Neural cell (in vitro differentiated cells): ENCODE data around the gene STXBP5. TPM values are rescaled to one million over a fixed set of nuclear protein-coding genes. Genes with fewer than 3 reads are reported as not detected.

Experiments used
- H2AFZ ChIP-seq: fragments of 200-600, 300-800 bp; sonication (generic), shearing (Covaris generic); 2 replicates; pipeline ENCODE4 v1.6.0; 2014; ENCODE audit warnings: low read depth, mild to moderate bottlenecking, antibody characterized with exemption, low read length, moderate library complexity
- H3F3A ChIP-seq: fragments of 200-600 bp; shearing (Covaris generic); 2 replicates; pipeline ENCODE4 v1.6.1; 2016; ENCODE audit warnings: mild to moderate bottlenecking, moderate library complexity, mixed read lengths, antibody characterized with exemption, low read length; ENCODE audit not compliant: insufficient read depth, poor library complexity, severe bottlenecking
- H3K27ac ChIP-seq: fragments of 200-600, 300-800 bp; sonication (generic), shearing (Covaris generic); 2 replicates; pipeline ENCODE4 v1.5.1; 2014; ENCODE audit warnings: mild to moderate bottlenecking, low read length, moderate library complexity
- H3K27me3 ChIP-seq: fragments of 300-800, 200-600 bp; sonication (generic), shearing (Covaris generic); 2 replicates; pipeline ENCODE4 v1.6.0; 2014; ENCODE audit warnings: mild to moderate bottlenecking, low read depth, low read length, moderate library complexity; ENCODE audit not compliant: insufficient read depth
- H3K36me3 ChIP-seq: fragments of 300-800, 200-600 bp; sonication (generic), shearing (Covaris generic); 2 replicates; pipeline ENCODE4 v1.5.1; 2014; ENCODE audit warnings: mild to moderate bottlenecking, antibody characterized with exemption, low read length, moderate library complexity; ENCODE audit not compliant: insufficient read depth
- H3K4me2 ChIP-seq: fragments of 300-800, 200-600 bp; sonication (generic), shearing (Covaris generic); 2 replicates; pipeline ENCODE4 v1.6.0; 2014; ENCODE audit warnings: mild to moderate bottlenecking, low read length
- H3K4me3 ChIP-seq: fragments of 300-800, 200-600 bp; sonication (generic), shearing (Covaris generic); 2 replicates; pipeline ENCODE4 v1.5.1; 2014; ENCODE audit warnings: mild to moderate bottlenecking, low read length, moderate library complexity
- H3K79me2 ChIP-seq: fragments of 200-600 bp; shearing (Covaris generic); replicated peaks from 2 replicates; pipeline ENCODE4 v1.6.0; 2014; ENCODE audit warnings: mild to moderate bottlenecking, low read length, moderate library complexity; ENCODE audit not compliant: insufficient read depth
- H3K9ac ChIP-seq: fragments of 300-800, 200-600 bp; sonication (generic), shearing (Covaris generic); 2 replicates; pipeline ENCODE4 v1.6.1; 2016; ENCODE audit warnings: mild to moderate bottlenecking, low read length, mixed read lengths
- H3K9me2 ChIP-seq: fragments of 200-600 bp; shearing (Covaris generic); 2 replicates; pipeline ENCODE4 v1.6.1; 2016; ENCODE audit warnings: mild to moderate bottlenecking, low read length, mixed read lengths; ENCODE audit not compliant: insufficient read depth
- H3K9me3 ChIP-seq: fragments of 200-600, 300-800 bp; sonication (generic), shearing (Covaris generic); 2 replicates; pipeline ENCODE4 v1.6.1; 2016; ENCODE audit warnings: mild to moderate bottlenecking, mixed run types, low read length, moderate library complexity, mixed read lengths
- H4K20me1 ChIP-seq: fragments of 200-600 bp; shearing (Covaris generic); 2 replicates; pipeline ENCODE4 v1.6.1; 2016; ENCODE audit warnings: mild to moderate bottlenecking, mixed run types; ENCODE audit not compliant: insufficient read depth
- EP300 ChIP-seq: fragments of 450-650 bp; conservative IDR thresholded peaks from 2 replicates; pipeline ENCODE4 v1.6.1; 2014; ENCODE audit warnings: antibody characterized with exemption, mild to moderate bottlenecking, moderate library complexity; ENCODE audit not compliant: poor library complexity, severe bottlenecking
- EZH2 ChIP-seq: fragments of 200-600, 300-800 bp; shearing (Covaris generic), sonication (generic); IDR thresholded peaks from 2 replicates; pipeline ENCODE4 v1.6.1; 2014; ENCODE audit warnings: antibody characterized with exemption, low read length, borderline replicate concordance, mild to moderate bottlenecking; ENCODE audit not compliant: insufficient read depth, poor library complexity, severe bottlenecking
- MXI1 ChIP-seq: fragments of 450-650 bp; conservative IDR thresholded peaks from 2 replicates; pipeline ENCODE4 v1.6.1; 2014; ENCODE audit warnings: antibody characterized with exemption, mild to moderate bottlenecking; ENCODE audit not compliant: poor library complexity, severe bottlenecking
- POLR2AphosphoS5 ChIP-seq: IDR thresholded peaks from 2 replicates; pipeline ENCODE4 v1.6.1; 2012
- RAD21 ChIP-seq: fragments of 450-650 bp; conservative IDR thresholded peaks from 2 replicates; pipeline ENCODE4 v1.6.1; 2014; ENCODE audit warnings: antibody characterized with exemption, mild to moderate bottlenecking, moderate library complexity
- REST ChIP-seq: IDR thresholded peaks from 2 replicates; pipeline ENCODE4 v1.6.1; 2012; ENCODE audit warnings: borderline replicate concordance
- SMC3 ChIP-seq: fragments of 450-650 bp; conservative IDR thresholded peaks from 2 replicates; pipeline ENCODE4 v1.6.1; 2014; ENCODE audit warnings: antibody characterized with exemption, mild to moderate bottlenecking, moderate library complexity; ENCODE audit not compliant: poor library complexity
- TAF1 ChIP-seq: IDR thresholded peaks from 2 replicates; pipeline ENCODE4 v1.6.1; 2012; ENCODE audit warnings: low read depth
- polyA plus RNA-seq: library from polyadenylated mRNA; depleted of rRNA; stranded (reverse); fragments of >200 nt; gene quantifications from 2 replicates; pipeline ENCODE4 v1.2.3, GENCODE V29; 2014
- TF ChIP-seq, protein P1 (sequence below): fragments of 450-650 bp; IDR thresholded peaks from 2 replicates; pipeline ENCODE4 v1.5.1; 2014; ENCODE audit warnings: antibody characterized with exemption, mild to moderate bottlenecking, moderate library complexity; ENCODE audit not compliant: poor library complexity, severe bottlenecking

STXBP5 gene
- polyA plus RNA-seq, 1 donor from 2014 or later, result 56.4 TPM

- no peaks in the 10 kb centered on the region for H3F3A ChIP-seq
- no peak overlapping the region for H3K4me2 ChIP-seq
- TF ChIP-seq MXI1 (no peak), TAF1 (no peak), POLR2AphosphoS5 (no peak), RAD21 (no peak), EP300 (no peak), REST (no peak), SMC3 (no peak), EZH2 (no peak)
- TF ChIP-seq, protein P1, sequence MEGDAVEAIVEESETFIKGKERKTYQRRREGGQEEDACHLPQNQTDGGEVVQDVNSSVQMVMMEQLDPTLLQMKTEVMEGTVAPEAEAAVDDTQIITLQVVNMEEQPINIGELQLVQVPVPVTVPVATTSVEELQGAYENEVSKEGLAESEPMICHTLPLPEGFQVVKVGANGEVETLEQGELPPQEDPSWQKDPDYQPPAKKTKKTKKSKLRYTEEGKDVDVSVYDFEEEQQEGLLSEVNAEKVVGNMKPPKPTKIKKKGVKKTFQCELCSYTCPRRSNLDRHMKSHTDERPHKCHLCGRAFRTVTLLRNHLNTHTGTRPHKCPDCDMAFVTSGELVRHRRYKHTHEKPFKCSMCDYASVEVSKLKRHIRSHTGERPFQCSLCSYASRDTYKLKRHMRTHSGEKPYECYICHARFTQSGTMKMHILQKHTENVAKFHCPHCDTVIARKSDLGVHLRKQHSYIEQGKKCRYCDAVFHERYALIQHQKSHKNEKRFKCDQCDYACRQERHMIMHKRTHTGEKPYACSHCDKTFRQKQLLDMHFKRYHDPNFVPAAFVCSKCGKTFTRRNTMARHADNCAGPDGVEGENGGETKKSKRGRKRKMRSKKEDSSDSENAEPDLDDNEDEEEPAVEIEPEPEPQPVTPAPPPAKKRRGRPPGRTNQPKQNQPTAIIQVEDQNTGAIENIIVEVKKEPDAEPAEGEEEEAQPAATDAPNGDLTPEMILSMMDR, result no peak
- H3K9me2 ChIP-seq, result no peaks in the 10 kb centered on the region
- H3K4me3 ChIP-seq, result no peak overlapping the region
- no peaks in the 10 kb centered on the region for H3K9me3 ChIP-seq
- H4K20me1 ChIP-seq, result no peaks in the 10 kb centered on the region
- H3K27me3 ChIP-seq, result no peaks in the 10 kb centered on the region
- no peaks in the 10 kb centered on the region for H3K79me2 ChIP-seq
- no peaks in the 10 kb centered on the region for H3K36me3 ChIP-seq
- no peak overlapping the region for H2AFZ ChIP-seq
- no peak overlapping the region for H3K9ac ChIP-seq
- no peak overlapping the region for H3K27ac ChIP-seq
Measured at GRCh38 chr6:147417954-147418353, 213.7 kb downstream of the STXBP5 start.

GRCh38 chr6:147418523-147418922 lies 214.3 kb downstream of the STXBP5 start:
- Histone ChIP-seq H3K79me2 (no peaks in the 10 kb centered on the region), H2AFZ (no peak overlapping the region)
- TF ChIP-seq EP300, result no peak

GRCh38 chr6:147421903-147422302 lies 217.7 kb downstream of the STXBP5 start:
- H3K9me2 ChIP-seq, result no peaks in the 10 kb centered on the region
- H3K36me3 ChIP-seq, result no peaks in the 10 kb centered on the region
- H3K4me3 ChIP-seq, result no peak overlapping the region
- no peaks in the 10 kb centered on the region for H3K79me2 ChIP-seq
- H3K27me3 ChIP-seq, result no peaks in the 10 kb centered on the region
- H3K9ac ChIP-seq, result no peak overlapping the region
- H3K27ac ChIP-seq, result no peak overlapping the region
- no peak overlapping the region for H2AFZ ChIP-seq
- H4K20me1 ChIP-seq, result no peaks in the 10 kb centered on the region
- no peak for TF ChIP-seq SMC3
- no peak for TF ChIP-seq TAF1
- TF ChIP-seq MXI1, result no peak
- no peak for TF ChIP-seq EZH2
- TF ChIP-seq, protein P1, result no peak
- TF ChIP-seq REST, result no peak
- TF ChIP-seq EP300, result no peak
- TF ChIP-seq POLR2AphosphoS5, result no peak
- TF ChIP-seq RAD21, result no peak
- no peaks in the 10 kb centered on the region for H3F3A ChIP-seq
- H3K9me3 ChIP-seq, result no peaks in the 10 kb centered on the region
- no peak overlapping the region for H3K4me2 ChIP-seq

More at GRCh38 chr6:147418523-147418922, 214.3 kb downstream of the STXBP5 start:
- H3K9me3 ChIP-seq, result no peaks in the 10 kb centered on the region
- H4K20me1 ChIP-seq, result no peaks in the 10 kb centered on the region
- H3K27ac ChIP-seq, result no peak overlapping the region
- H3K27me3 ChIP-seq, result no peaks in the 10 kb centered on the region
- H3K36me3 ChIP-seq, result no peaks in the 10 kb centered on the region
- H3K4me3 ChIP-seq, result no peak overlapping the region
- no peaks in the 10 kb centered on the region for H3K9me2 ChIP-seq
- no peak overlapping the region for H3K9ac ChIP-seq
- no peaks in the 10 kb centered on the region for H3F3A ChIP-seq
- no peak overlapping the region for H3K4me2 ChIP-seq
